ENCODE data around the gene DTYMK.

- TF ChIP-seq CTCF (IDR thresholded peaks at IDR 0.05 in 8 of 11, conservative IDR thresholded peaks at IDR 0.05 in 3 of 11) (no peak), POLR2AphosphoS5 (IDR thresholded peaks at IDR 0.05) (no peak), POLR2A (IDR thresholded peaks at IDR 0.05) (no peak)
These were observed 3.6 kb upstream of the DTYMK start for GRCh38 chr2:241690202-241690717.

All from spleen (tissue), 7 donors.